ENCODE results near the gene CTRB1.
"Not testable (repeated sequence)": the region's sequence is repeated elsewhere in the genome, so short reads cannot be mapped to it uniquely, and the experiment has no call there.

CTRB1 gene

DNA sequence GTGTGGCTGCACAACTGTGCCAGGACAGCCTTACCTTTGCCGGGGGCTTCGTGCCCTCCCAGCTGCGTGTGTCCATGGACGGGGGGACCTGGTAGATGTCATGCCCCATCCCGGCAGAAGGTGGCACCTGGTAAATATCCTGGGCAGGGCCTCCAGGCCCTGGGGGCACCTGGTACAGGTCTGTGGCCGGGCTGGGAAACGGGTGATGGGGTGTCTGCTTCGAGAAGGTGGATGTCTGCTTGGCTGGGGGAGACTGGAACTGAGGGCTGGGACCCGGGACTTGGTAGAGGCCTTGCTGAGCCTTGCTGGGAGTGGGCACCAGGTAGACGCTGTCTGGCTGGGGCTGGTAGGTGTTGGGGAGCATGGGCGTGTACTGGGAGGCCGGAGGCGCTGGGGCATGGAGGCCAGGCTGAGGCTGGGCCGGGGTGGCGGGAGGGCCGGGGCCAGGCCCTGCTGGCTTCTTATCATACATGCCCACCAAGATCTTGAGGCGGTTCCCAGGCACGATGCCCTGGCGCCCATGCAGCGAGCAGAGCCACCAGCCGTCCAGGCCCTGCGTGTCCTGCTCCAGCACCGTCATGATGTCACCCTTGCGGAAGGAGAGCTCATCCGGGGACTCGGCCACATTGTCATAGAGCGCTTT lies 23.8 kb downstream of the CTRB1 start:
- DNase-seq = not testable (repeated sequence)

DNA sequence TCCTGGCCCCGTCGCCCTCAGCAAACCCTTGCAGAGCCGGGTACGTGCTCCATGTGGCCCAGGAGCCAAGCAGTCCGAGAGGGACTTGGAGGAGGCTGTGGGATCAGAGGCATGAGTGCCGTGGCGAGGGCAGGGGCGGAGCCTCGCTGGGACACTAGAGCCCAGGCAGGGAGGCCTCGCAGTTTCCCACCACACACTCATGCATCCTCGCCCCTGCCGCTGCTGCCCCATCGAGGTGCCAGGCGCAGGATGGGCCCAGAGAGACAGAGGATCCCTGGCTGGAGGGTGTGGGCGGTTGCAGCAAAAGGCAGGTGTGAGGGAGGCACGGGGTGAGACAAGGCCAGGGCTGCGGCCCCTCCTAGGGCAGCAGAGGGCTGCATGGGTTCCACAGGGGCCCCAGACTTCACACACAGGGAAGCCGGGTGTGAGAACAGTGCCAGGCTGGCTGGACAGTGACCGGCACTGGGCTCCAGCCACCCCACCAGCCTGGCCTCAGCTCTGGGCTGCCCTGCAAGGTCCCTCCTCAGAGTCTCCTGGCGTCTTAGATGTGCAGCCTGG lies 25.0 kb downstream of the CTRB1 start:
- no peak for DNase-seq

DNA sequence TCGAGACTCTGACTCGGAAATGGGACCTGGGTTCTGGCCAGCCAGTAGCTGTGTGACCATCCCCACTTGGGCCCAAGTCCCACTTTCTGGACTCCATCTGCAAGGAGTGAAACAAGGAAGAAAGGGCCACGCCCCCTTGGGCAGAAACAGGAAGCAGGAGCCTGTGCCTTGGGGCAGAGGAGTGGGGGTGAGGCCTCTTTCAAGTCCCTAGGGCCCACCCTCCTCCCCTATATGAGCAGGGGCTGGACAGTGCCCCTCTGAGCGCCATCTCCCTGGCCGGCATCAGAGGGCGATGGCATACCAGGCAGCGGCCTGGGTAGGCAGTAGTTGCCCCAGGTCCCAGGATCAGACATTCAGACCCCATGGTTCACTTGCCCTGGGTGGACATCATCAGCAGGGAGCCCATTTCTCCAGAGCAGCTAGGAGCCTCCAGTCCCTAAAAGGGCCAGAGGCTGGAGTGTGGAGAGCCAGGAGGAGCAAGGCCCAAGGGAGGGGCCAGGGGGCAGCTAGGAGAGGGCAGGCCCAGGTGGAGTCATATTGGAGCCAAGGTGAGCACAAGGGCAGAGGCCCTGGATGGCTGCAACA lies 25.5 kb downstream of the CTRB1 start:
- no peak for DNase-seq

DNA sequence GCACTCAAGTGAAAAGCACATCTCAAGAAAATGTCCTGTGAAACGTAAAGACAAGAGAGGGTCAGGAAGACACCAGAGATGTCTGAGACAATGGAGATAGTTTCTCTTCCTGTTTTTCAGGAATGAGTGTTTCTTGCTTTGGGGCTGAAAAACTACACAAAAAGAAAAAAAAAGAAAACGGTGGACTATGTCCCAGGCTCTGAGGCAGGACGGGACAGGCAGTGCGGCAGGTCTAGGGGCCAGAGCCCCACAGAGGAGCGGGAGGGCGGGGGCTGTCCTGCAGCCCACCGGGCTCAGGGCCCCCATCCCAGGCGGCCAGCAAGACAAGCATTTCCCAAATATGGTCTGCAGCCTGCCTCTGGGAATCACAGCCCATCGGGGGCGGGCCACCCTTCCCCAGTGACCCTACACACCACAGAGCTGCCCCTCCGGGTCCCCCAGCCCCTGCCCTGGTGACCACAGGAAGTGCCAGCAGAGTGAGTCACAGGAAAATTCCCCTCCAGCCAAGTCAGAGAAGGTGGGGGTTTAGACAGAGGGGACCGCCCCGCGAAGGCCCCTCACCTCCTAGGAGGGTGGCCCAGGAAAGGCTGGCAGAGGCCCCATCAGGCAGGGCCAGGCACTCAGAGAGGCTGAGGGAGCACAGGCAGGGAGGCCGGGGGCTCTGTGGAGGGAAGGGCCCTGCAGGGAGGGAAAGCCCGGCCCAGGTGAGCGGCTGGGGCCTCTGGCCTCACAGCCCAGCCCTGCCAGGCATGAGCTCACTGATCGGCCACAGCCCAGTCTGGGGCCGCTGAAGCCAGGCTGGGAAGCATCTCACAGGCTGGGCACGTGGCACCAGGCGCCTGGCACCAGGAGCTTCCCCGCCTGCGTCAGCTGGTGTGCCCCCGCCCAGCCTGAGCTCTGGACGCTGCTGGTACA lies 26.3 kb downstream of the CTRB1 start:
- no peak for DNase-seq

DNA sequence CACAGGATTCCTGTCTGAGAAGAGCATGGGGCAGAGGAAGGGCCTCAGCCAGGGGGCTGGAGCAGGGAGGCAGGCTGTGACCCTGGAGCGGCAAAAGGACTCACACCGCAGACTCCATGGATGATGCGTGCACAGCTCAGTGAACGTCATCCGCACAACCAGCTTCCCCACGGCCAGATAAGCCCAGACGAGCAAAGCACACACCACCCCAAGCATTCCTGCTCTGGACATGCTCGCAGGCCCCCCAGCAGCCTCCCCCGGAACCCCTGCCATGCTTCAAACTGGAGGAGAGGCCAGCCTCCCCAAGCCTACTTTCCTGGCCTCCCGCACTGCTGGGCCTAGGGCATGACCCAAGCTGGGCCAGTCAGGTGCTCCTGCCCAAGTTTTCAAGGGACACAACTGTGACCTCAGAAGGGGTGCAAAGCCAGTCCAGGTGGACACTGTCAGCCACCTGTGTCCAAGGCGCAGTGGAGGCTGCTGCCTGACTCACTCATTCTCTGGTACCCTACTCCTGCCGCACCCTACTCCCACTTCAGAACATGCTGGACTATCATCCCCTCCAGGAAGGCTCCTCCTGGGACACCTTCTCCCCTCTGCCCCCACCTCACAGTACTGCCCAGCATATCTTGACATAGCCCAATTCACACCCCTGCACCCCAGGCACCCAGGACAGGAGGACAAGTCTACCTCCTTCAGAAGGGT lies 27.9 kb downstream of the CTRB1 start:
- DNase-seq = no peak

DNA sequence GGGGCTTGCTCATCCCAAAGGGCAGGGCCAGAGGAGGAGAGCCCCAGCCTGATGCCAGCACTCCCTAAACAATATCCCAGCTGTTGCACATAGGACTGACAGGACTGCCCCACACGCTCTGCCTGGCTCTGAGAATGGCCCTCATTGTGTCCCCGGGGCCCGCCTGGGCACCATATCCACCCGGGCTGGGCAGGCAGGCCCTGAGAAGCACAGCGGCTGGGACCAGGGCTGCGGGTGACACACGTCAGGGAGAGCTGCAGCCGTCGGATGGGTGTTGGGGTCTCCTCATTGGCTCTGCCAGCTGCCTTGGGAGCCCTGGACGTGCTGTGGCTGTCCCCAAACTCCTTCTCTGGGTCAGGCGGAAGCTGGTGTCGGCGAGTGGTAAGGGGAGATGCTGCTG lies 28.5 kb downstream of the CTRB1 start:
- DNase-seq = no peak

DNA sequence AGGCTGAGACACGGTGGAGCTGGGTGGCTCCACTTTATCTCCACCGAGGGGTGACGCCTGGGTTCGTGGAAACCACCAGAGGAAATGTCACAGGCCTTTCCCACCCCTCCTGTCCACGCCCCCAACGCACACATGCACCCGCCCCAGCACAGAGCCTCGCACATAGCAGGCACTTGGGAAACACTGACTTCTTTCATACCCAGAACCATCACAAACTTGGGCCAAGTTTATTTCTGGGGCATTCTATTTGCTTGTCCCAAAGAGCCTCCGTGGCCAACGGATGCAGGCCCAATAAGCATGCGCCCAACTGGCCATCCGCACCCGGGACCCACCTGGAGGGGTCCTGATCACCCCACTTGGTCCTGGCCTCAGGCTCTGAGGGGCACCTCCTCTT lies 29.4 kb downstream of the CTRB1 start:
- DNase-seq = no peak

DNA sequence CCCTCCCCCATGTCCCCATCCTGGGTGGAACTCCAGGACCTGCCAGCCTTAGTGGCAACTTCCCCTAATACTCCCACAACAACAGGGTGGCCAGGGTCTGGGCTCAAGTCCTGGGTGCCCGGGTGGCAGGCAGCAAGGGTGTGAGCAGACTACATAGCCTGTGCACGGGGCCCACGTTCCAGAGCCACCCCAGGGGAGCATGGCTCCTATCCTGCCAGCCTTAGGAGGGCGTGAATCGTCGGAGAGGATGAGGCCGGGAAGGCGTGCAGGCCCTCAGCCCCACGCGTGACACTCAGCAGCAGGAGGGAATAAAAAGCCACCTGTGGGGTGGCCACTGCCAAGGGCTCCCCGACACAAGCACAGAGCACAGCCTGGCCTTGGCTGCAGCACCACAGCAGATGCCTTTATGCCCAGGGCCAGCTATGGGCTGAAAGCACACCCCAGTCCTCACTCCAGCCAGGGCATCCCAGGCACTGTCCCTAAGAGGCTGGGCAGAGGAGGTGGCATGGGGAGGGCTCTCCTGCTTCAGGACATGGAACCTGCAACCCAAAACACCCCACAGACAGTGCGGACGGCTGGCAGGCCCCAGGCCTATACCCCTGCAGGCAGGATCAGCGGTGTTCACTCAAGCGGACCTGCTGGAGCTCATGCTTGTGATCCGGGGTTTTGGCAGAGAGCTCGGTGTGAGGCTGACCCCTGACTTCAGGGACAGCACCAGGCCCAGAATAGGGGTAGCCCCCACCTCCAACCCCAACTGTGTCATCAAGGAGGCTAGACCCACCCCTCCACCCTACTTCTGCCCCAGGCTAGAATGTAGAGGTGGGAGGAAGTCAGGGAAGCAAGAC lies 30.0 kb downstream of the CTRB1 start:
- no peak for DNase-seq

DNA sequence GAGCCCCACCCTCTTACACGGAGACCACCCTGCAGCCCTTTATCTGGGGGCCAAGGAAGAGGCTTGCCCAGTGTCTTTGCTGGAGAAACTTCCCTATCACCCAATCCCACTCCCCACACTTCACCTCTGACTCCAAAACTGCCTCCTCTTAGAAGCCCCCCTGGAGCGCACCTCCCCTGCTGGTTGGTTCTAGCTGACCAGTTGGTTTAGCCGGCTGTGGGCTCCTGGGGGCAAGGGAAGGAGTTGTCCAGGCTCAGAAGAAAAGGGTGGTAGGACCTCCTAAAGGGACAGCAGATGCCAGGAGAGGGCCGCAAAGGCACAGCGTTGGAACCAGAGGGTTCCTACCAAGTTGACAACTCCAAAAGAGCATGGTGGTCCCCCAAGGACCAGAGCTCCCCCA lies 30.7 kb downstream of the CTRB1 start:
- no peak for DNase-seq

DNA sequence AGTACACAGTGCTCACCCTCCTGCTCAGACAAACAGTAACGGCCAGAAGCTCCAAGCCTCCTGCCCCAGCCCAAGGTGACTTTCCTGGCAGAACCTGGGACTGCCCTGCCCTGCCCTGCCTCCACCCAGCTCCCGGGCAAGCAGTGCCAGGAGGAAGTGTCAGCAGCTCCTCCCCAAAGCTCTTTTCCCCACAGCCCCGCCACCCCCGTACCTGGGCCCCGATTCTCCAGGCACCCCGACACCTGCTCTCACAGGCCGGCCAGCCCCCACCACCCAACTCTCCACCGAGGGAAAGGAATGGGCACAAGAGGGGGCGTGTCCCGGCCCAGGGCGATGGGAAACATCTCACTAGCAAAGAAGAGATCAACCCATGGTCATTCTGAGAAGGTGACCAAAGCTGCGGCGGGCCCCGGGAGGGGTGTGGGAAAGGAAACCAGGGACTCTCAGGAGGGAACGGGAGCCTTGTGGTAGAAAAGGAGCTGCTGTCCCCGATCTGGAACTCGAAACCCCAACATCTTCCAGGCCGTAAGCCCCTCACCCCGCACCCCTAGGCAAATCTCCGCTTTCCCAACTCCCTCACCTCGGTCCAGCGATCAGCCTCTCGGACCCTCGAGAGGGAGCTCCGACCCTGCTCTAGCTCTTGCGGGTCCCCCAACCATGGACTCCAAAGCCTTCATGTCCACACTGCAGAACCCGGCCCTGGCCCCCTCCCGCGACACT lies 31.5 kb downstream of the CTRB1 start:
- no peak for DNase-seq

DNA sequence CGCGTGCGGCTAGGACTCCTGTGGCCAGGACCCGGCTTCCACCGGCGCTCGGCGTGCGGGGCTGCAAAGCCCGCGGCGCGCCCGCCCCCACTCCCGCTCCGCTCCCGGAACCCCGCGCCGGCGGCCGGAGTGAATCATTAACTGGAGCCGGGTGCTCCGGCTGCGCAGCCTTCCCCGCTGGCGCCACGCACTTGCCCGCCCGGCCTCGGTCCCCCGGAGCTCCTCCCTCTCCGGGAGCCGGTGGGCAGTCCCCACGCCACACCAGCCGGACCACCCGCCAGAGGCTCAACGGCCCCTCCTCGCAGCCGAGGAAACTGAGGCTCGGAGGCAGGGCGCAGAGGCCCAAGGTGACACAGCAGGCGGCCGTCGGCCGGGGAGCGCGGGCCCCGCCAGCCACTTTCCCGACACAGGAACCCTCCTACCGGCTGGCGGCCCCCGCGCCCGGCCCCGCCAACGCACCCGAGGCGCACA lies 32.1 kb downstream of the CTRB1 start:
- DNase-seq = peak; percentile 70

DNA sequence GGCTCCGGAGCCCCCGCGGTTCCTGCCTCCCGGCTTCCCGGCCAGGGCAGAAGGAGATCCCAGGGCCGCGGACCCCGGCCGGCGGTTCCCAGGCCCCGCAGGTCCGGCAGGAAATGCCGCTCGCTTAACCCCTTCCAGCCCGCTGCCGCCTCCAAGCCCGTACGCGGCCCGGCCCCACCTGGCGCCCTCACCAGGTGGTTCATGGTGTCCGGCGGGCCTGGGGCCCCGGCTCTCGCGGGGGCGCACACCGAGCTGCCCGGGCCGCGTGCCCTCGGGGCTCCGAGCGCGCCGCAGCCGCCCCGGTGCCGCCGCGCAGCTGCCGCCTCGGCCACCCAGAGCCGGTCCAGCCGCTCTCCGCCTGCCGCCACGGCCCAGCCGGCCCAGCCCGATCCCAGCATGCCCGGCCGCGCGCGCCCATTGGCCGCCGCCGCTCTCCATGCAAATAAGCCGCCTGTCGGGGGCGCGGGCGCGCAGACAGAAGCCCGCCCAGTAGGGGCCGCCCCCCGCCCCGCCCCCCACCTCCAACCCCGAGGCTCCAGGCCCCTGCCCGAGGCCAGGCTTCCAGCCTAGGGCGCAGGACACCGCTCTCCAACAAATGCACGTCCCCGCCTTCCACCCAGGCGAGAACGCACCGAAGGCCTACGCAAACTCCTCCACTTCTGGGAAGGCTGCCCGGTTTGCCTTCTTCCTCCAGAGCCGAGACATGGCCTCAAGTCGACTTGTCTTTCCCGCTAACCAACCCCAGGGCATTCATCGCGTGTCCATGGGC lies 32.7 kb downstream of the CTRB1 start, which contains the start of gene BCAR1:
TSS of gene BCAR1 (minus strand) at position 345 of the 769 bp plus-strand sequence. CDS start at position 203, 142 bp downstream.
- peak; percentile 82 for DNase-seq

DNA sequence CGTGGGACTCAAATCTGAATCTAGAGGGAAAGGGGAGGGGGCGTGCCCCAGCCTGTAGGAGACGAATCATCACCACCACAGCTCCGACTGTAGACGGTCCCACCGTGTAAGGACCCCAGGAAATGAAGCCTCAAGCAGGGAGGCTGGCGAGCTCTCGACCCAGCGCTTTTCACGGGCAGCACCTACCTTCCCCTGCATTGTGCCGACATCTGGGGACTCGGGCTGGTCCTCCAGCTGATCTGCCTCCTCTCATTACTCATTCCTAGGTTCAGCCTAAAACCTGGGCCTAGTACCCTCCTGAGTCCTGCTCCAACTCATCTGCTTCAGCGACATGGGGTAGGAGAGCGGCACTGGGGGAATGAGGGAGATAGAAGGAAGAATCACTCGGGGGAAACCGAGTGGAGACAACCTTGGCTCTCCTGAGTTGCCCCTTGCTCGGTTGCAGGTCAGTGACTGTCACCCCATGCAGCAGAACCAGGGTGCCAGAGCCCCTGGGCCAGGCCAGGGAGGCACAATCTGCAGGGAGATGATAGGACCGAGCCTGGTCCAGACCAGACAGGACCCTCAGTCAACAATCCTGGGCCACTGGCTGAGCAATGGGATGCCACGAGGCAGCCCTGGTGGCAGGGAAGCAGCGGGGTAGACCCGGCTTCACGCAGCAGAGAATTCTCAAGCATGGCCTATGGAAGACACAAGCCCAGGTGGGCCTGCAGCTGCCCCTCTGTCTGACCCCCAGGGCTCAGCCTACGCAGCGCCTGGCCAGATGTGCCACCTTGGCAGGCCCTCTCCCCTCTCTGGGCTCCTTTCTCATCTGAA lies 33.5 kb downstream of the CTRB1 start:
- DNase-seq = peak; percentile 79

DNA sequence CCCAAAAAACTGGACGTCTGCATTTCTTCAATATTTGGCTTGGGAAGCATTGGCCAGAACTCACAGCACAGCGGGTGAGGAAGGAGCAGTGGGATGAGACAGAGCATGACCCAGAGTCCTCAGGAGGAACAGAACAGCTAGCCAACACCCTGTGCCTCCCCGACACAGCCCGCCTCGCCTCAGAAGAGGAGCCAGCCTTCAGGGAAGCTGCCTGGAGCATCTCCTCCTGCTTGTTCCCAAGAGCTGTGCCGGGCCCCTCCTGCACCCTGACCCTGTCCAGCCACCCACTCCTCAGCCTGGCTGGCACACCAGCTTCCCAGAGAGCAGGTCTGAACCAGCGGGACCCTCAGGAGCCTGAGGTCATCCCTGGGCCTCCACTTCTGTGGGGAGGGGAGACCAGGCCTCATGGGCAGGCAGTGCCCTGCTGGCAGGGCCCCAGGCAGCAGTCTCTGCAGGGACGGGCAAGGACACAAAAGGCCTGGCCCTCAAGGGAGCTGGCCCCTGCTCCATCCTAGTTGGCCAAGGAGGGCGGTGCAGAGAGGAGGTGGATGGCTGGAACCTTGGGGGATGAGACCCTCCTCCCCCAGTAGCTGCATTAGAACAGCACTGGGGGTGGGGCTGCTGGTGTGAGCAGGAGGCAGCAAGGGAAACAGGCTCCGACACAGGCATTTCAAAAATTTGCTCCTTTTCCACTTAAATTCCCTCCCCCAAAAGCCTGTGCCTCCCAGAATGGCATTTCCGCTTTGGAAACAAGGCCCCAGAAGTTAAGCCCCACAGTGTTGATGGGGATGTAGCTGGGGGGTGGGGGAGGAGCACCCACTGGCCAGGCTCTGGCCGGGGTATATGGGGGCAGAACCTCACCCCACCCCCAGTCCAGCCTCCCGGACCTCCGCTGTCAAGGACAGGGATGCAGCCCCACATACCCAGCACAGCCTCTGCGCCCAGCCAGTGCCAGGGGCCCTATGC lies 34.4 kb downstream of the CTRB1 start:
- DNase-seq = no peak

DNA sequence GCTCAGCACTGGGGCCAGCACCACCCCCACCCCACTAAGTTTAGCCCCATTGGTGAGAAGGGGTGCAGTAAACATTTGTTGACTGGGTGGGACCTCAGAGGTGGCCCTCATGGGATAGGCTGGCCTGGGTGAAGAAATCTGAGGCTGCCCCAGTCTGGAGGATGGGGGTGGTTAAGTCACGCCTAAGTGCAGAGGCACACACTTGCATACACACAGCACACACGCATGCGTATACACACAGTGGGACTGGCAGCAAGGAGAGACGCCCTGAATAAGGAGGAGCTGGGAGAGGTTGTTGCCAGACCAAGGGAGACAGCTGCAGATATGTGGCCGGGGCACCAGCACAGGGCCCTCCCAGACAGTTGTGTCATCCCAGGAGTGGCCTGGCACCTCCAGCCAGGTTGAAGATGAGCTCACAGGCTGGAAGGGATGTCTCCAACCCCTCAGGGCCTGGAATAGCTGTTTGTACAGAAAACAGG lies 35.6 kb downstream of the CTRB1 start:
- DNase-seq = no peak

DNA sequence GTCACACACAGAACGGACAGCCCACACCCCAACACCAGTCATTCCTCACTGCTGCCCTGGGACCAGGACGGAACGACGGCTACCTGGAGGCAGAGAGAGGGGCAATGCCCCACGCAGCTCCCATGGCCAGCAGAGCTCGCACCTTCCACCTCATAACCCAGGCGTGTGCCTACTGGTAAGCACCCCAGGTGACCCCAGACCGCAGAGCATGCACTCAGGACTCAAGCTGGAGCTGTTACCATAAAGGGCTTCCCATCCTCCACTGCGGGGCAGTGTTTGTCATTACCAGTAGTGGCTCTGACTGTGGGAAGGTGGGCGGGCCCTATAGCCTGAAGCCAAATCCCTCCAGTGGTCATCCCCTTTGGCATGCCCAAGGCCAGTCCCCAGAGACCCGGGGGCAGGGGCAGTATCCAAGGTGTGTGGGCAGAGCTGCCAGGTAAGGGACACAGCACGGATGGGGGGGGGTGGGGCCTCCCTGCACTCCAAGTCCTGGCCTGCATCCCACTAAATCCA lies 37.3 kb downstream of the CTRB1 start:
- no peak for DNase-seq

DNA sequence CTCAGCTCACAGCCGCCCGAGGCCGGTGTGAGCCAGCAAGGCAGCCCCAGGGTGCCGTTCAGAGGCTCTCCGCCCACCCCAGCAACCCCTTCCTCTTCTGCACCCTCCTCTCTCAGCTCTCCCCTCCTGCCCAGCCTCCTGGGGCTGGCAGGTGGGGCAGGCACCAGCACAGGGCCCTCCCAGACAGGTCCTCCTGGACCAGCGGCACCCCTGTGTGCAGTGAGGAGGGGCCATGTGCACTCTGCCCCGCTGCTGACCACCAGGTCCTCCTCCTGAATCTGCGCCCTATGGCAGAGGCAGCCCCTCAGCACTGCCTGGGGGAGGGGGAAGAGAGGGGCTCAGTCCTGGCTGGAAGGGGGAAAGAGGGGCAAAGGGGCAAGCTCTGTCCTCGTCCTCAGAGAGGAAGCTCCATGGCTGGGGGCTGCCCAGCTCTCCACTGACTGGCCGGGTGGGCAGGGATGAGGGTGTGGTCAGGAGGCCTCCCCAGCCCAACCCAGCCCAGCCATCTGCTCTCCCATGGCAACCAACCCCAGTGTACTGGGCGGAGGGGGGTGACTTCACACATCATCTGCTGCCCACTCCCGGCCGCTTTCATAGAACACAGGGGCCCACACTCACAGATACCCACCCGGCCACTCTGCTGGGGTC lies 38.0 kb downstream of the CTRB1 start:
- peak; percentile 83 for DNase-seq
